GM12874 (cell line): ENCODE measurements around the gene CD300LF.

Experiments used
- CTCF ChIP-seq: IDR thresholded peaks from 2 replicates; pipeline ENCODE4 v1.5.1; 2011; ENCODE audit warnings: low read depth, mild to moderate bottlenecking, control low read depth, low read length, moderate library complexity; ENCODE audit not compliant: insufficient read depth

CD300LF gene

GRCh38 chr17:74757931-74758847 lies 45.5 kb upstream of the CD300LF start:
- TF ChIP-seq CTCF = no peak

GRCh38 chr17:74757502-74757901 lies 44.8 kb upstream of the CD300LF start:
- TF ChIP-seq CTCF = no peak

GRCh38 chr17:74756891-74757290 lies 44.2 kb upstream of the CD300LF start:
- no peak for TF ChIP-seq CTCF

GRCh38 chr17:74755533-74755932 lies 42.8 kb upstream of the CD300LF start:
- TF ChIP-seq CTCF = no peak

GRCh38 chr17:74754832-74755231 lies 42.1 kb upstream of the CD300LF start:
- no peak for TF ChIP-seq CTCF

- no peak for TF ChIP-seq CTCF
These were observed 40.2 kb upstream of the CD300LF start for GRCh38 chr17:74752822-74753401.

- no peak for TF ChIP-seq CTCF
These were observed 39.7 kb upstream of the CD300LF start for GRCh38 chr17:74752415-74752814.
